ENCODE data around the gene BCLAF1. TPM values are rescaled to one million over a fixed set of nuclear protein-coding genes. Genes with fewer than 3 reads are reported as not detected.

Gene BCLAF1
- total and polyA plus RNA-seq, 9 of the 15 experiments (the other 6 are each of a cell fraction or from before 2014, with no cell fraction given) = 65.4 to 286 (median 165) TPM

DNA sequence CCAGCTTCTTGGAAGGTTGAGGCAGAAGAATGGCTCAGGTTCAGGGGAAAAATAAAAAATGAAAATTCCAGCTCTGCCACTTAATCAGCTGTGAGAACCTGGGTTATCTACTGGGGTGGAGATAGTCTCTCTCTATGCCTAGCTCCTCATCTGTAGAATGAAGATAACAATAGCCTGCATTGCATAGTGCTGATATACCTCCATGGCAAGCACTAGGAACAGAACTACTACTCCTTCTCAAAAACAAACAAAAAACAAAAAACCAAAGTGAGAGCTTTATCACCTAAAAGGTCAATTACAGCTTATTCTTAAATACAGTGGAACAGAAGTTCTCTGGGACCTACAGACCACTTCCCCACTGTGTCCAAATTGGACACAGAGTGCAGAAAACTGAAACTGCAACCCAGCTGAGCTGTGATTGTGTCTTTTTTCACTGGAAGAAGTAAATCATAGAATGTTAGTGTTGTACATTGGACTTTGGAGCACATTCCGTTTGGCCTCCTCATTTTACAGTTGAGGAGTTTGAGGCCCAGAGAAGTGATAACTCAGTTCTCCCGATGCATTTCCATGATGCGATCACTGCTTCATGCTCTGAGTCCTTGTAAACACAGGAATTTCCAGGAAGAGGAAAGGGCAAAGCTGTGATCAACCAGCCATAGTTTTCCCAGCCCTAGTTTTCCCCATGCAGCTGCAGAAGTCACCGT is 62.8 kb downstream of the BCLAF1 start (continued):
- TF ChIP-seq, protein P1, sequence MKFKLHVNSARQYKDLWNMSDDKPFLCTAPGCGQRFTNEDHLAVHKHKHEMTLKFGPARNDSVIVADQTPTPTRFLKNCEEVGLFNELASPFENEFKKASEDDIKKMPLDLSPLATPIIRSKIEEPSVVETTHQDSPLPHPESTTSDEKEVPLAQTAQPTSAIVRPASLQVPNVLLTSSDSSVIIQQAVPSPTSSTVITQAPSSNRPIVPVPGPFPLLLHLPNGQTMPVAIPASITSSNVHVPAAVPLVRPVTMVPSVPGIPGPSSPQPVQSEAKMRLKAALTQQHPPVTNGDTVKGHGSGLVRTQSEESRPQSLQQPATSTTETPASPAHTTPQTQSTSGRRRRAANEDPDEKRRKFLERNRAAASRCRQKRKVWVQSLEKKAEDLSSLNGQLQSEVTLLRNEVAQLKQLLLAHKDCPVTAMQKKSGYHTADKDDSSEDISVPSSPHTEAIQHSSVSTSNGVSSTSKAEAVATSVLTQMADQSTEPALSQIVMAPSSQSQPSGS (CRISPR knock-in tag; IDR thresholded peaks at IDR 0.05) = no peak
- no peak for TF ChIP-seq FOXK1 (CRISPR knock-in tag; IDR thresholded peaks at IDR 0.05; ENCODE audit: borderline replicate concordance)
- no peak for TF ChIP-seq CBFB (CRISPR knock-in tag; IDR thresholded peaks at IDR 0.05)
- no peak for TF ChIP-seq SMC3 (conservative IDR thresholded peaks at IDR 0.05; ENCODE audit: insufficient read depth, low read depth, low read length)
- TF ChIP-seq, protein P2, sequence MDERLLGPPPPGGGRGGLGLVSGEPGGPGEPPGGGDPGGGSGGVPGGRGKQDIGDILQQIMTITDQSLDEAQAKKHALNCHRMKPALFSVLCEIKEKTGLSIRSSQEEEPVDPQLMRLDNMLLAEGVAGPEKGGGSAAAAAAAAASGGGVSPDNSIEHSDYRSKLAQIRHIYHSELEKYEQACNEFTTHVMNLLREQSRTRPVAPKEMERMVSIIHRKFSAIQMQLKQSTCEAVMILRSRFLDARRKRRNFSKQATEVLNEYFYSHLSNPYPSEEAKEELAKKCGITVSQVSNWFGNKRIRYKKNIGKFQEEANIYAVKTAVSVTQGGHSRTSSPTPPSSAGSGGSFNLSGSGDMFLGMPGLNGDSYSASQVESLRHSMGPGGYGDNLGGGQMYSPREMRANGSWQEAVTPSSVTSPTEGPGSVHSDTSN (CRISPR knock-in tag; IDR thresholded peaks at IDR 0.05; ENCODE audit: low read depth) = no peak
- TF ChIP-seq, protein P2 (tag; conservative IDR thresholded peaks at IDR 0.05; ENCODE audit: low read depth) = peak; percentile 10; the same call in 1 of the 2 replicates
- TF ChIP-seq ZNF431 (CRISPR knock-in tag; IDR thresholded peaks at IDR 0.05) = no peak
- TF ChIP-seq FOSL1 (tag; conservative IDR thresholded peaks at IDR 0.05) = no peak
- no peak for TF ChIP-seq IRF2 (CRISPR knock-in tag; IDR thresholded peaks at IDR 0.05)
- TF ChIP-seq MAFK (IDR thresholded peaks at IDR 0.05; ENCODE audit: low read length) = no peak
- no peak for TF ChIP-seq TCFL5 (CRISPR knock-in tag; conservative IDR thresholded peaks at IDR 0.05)
- TF ChIP-seq CBX5 (IDR thresholded peaks at IDR 0.05; ENCODE audit: borderline replicate concordance, low read depth) = no peak
- no peak for TF ChIP-seq PCBP1 (IDR thresholded peaks at IDR 0.05; ENCODE audit: low read depth, low read length, poor library complexity, severe bottlenecking)
- TF ChIP-seq, protein P3, sequence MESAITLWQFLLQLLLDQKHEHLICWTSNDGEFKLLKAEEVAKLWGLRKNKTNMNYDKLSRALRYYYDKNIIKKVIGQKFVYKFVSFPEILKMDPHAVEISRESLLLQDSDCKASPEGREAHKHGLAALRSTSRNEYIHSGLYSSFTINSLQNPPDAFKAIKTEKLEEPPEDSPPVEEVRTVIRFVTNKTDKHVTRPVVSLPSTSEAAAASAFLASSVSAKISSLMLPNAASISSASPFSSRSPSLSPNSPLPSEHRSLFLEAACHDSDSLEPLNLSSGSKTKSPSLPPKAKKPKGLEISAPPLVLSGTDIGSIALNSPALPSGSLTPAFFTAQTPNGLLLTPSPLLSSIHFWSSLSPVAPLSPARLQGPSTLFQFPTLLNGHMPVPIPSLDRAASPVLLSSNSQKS (CRISPR knock-in tag; IDR thresholded peaks at IDR 0.05) = no peak
- peak; percentile 59 for TF ChIP-seq BRD9 (IDR thresholded peaks at IDR 0.05; ENCODE audit: low read depth, partially characterized antibody)
- TF ChIP-seq SREBF1 (IDR thresholded peaks at IDR 0.05; ENCODE audit: borderline replicate concordance, low read depth, low read length) = no peak
- TF ChIP-seq CHD4 (IDR thresholded peaks at IDR 0.05; ENCODE audit: insufficient read depth, insufficient replicate concordance, low read depth, low read length, poor library complexity, severe bottlenecking) = no peak
- TF ChIP-seq ZZZ3 (IDR thresholded peaks at IDR 0.05) = no peak
- TF ChIP-seq CREBBP (IDR thresholded peaks at IDR 0.05; ENCODE audit: low read depth, low read length) = no peak
- TF ChIP-seq, protein P4, sequence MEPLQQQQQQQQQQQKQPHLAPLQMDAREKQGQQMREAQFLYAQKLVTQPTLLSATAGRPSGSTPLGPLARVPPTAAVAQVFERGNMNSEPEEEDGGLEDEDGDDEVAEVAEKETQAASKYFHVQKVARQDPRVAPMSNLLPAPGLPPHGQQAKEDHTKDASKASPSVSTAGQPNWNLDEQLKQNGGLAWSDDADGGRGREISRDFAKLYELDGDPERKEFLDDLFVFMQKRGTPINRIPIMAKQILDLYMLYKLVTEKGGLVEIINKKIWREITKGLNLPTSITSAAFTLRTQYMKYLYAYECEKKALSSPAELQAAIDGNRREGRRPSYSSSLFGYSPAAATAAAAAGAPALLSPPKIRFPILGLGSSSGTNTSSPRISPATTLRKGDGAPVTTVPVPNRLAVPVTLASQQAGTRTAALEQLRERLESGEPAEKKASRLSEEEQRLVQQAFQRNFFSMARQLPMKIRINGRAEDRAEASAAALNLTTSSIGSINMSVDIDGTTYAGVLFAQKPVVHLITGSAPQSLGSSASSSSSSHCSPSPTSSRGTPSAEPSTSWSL (CRISPR knock-in tag; IDR thresholded peaks at IDR 0.05; ENCODE audit: borderline replicate concordance) = no peak
- TF ChIP-seq ZFP1 (CRISPR knock-in tag; IDR thresholded peaks at IDR 0.05) = no peak
- peak; percentile 91 for TF ChIP-seq SMARCC2 (IDR thresholded peaks at IDR 0.05; ENCODE audit: low read depth)
